ENCODE data around the gene ERBB4.

Gene ERBB4

GRCh38 chr2:212274215-212274614, 264.4 kb downstream of the ERBB4 start:
- H3K9ac ChIP-seq (ENCODE audit: low read depth in 1 of 2, low read length in 2 of 2), result no peak overlapping the region
- H3K9me3 ChIP-seq (ENCODE audit: control insufficient read depth in 2 of 2, low read length in 2 of 2), result no peaks in the 10 kb centered on the region
- no peaks in the 10 kb centered on the region for H3K4me1 ChIP-seq (ENCODE audit: control insufficient read depth in 2 of 2, insufficient read depth in 2 of 2, low read length in 2 of 2)
- H3K4me3 ChIP-seq (ENCODE audit: low read length in 2 of 2), result no peak overlapping the region
- no peak overlapping the region for H3K27ac ChIP-seq (ENCODE audit: low read depth in 2 of 2, low read length in 2 of 2)
- H3K36me3 ChIP-seq (ENCODE audit: control insufficient read depth in 2 of 2, insufficient read depth in 2 of 2, low read length in 2 of 2), result no peaks in the 10 kb centered on the region
- no peaks in the 10 kb centered on the region for H3K27me3 ChIP-seq (ENCODE audit: control insufficient read depth in 2 of 2, insufficient read depth in 2 of 2, low read length in 2 of 2)

GRCh38 chr2:212271583-212271982, 267.0 kb downstream of the ERBB4 start:
- Histone ChIP-seq H3K36me3 (ENCODE audit: control insufficient read depth in 2 of 2, insufficient read depth in 2 of 2, low read length in 2 of 2) (no peaks in the 10 kb centered on the region), H3K27me3 (ENCODE audit: control insufficient read depth in 2 of 2, insufficient read depth in 2 of 2, low read length in 2 of 2) (no peaks in the 10 kb centered on the region), H3K4me3 (ENCODE audit: low read length in 2 of 2) (no peak overlapping the region)

GRCh38 chr2:212269005-212269404, 269.6 kb downstream of the ERBB4 start:
- H3K36me3 ChIP-seq (ENCODE audit: control insufficient read depth in 2 of 2, insufficient read depth in 2 of 2, low read length in 2 of 2), result no peaks in the 10 kb centered on the region
- no peak overlapping the region for H3K9ac ChIP-seq (ENCODE audit: low read depth in 1 of 2, low read length in 2 of 2)
- no peaks in the 10 kb centered on the region for H3K27me3 ChIP-seq (ENCODE audit: control insufficient read depth in 2 of 2, insufficient read depth in 2 of 2, low read length in 2 of 2)
- no peak overlapping the region for H3K4me3 ChIP-seq (ENCODE audit: low read length in 2 of 2)
- H3K4me1 ChIP-seq (ENCODE audit: control insufficient read depth in 2 of 2, insufficient read depth in 2 of 2, low read length in 2 of 2), result no peaks in the 10 kb centered on the region
- H3K27ac ChIP-seq (ENCODE audit: low read depth in 2 of 2, low read length in 2 of 2), result no peak overlapping the region
- H3K9me3 ChIP-seq (ENCODE audit: control insufficient read depth in 2 of 2, low read length in 2 of 2), result no peaks in the 10 kb centered on the region

More at GRCh38 chr2:212271583-212271982, 267.0 kb downstream of the ERBB4 start:
- Histone ChIP-seq H3K9me3 (ENCODE audit: control insufficient read depth in 2 of 2, low read length in 2 of 2) (no peaks in the 10 kb centered on the region), H3K4me1 (ENCODE audit: control insufficient read depth in 2 of 2, insufficient read depth in 2 of 2, low read length in 2 of 2) (no peaks in the 10 kb centered on the region), H3K9ac (ENCODE audit: low read depth in 1 of 2, low read length in 2 of 2) (no peak overlapping the region), H3K27ac (ENCODE audit: low read depth in 2 of 2, low read length in 2 of 2) (no peak overlapping the region)

GRCh38 chr2:212266297-212266696, 272.3 kb downstream of the ERBB4 start:
- no peak overlapping the region for H3K4me3 ChIP-seq (ENCODE audit: low read length in 2 of 2)
- H3K9ac ChIP-seq (ENCODE audit: low read depth in 1 of 2, low read length in 2 of 2), result no peak overlapping the region
- no peaks in the 10 kb centered on the region for H3K27me3 ChIP-seq (ENCODE audit: control insufficient read depth in 2 of 2, insufficient read depth in 2 of 2, low read length in 2 of 2)
- no peaks in the 10 kb centered on the region for H3K9me3 ChIP-seq (ENCODE audit: control insufficient read depth in 2 of 2, low read length in 2 of 2)
- H3K27ac ChIP-seq (ENCODE audit: low read depth in 2 of 2, low read length in 2 of 2), result no peak overlapping the region
- no peaks in the 10 kb centered on the region for H3K4me1 ChIP-seq (ENCODE audit: control insufficient read depth in 2 of 2, insufficient read depth in 2 of 2, low read length in 2 of 2)
- H3K36me3 ChIP-seq (ENCODE audit: control insufficient read depth in 2 of 2, insufficient read depth in 2 of 2, low read length in 2 of 2), result no peaks in the 10 kb centered on the region

GRCh38 chr2:212265777-212266176, 272.8 kb downstream of the ERBB4 start:
- no peaks in the 10 kb centered on the region for H3K9me3 ChIP-seq (ENCODE audit: control insufficient read depth in 2 of 2, low read length in 2 of 2)
- no peak overlapping the region for H3K9ac ChIP-seq (ENCODE audit: low read depth in 1 of 2, low read length in 2 of 2)
- no peak overlapping the region for H3K4me3 ChIP-seq (ENCODE audit: low read length in 2 of 2)
- H3K27ac ChIP-seq (ENCODE audit: low read depth in 2 of 2, low read length in 2 of 2), result no peak overlapping the region
- H3K27me3 ChIP-seq (ENCODE audit: control insufficient read depth in 2 of 2, insufficient read depth in 2 of 2, low read length in 2 of 2), result no peaks in the 10 kb centered on the region
- no peaks in the 10 kb centered on the region for H3K36me3 ChIP-seq (ENCODE audit: control insufficient read depth in 2 of 2, insufficient read depth in 2 of 2, low read length in 2 of 2)
- H3K4me1 ChIP-seq (ENCODE audit: control insufficient read depth in 2 of 2, insufficient read depth in 2 of 2, low read length in 2 of 2), result no peaks in the 10 kb centered on the region

- H3K27ac ChIP-seq (ENCODE audit: low read depth in 2 of 2, low read length in 2 of 2), result no peak overlapping the region
- H3K36me3 ChIP-seq (ENCODE audit: control insufficient read depth in 2 of 2, insufficient read depth in 2 of 2, low read length in 2 of 2), result no peaks in the 10 kb centered on the region
- H3K27me3 ChIP-seq (ENCODE audit: control insufficient read depth in 2 of 2, insufficient read depth in 2 of 2, low read length in 2 of 2), result no peaks in the 10 kb centered on the region
- no peaks in the 10 kb centered on the region for H3K9me3 ChIP-seq (ENCODE audit: control insufficient read depth in 2 of 2, low read length in 2 of 2)
- H3K4me1 ChIP-seq (ENCODE audit: control insufficient read depth in 2 of 2, insufficient read depth in 2 of 2, low read length in 2 of 2), result no peaks in the 10 kb centered on the region
- H3K4me3 ChIP-seq (ENCODE audit: low read length in 2 of 2), result no peak overlapping the region
- no peak overlapping the region for H3K9ac ChIP-seq (ENCODE audit: low read depth in 1 of 2, low read length in 2 of 2)
These were observed 274.4 kb downstream of the ERBB4 start for GRCh38 chr2:212264187-212264586.

- Histone ChIP-seq H3K27me3 (ENCODE audit: control insufficient read depth in 2 of 2, insufficient read depth in 2 of 2, low read length in 2 of 2) (no peaks in the 10 kb centered on the region), H3K9ac (ENCODE audit: low read depth in 1 of 2, low read length in 2 of 2) (no peak overlapping the region), H3K36me3 (ENCODE audit: control insufficient read depth in 2 of 2, insufficient read depth in 2 of 2, low read length in 2 of 2) (no peaks in the 10 kb centered on the region), H3K9me3 (ENCODE audit: control insufficient read depth in 2 of 2, low read length in 2 of 2) (no peaks in the 10 kb centered on the region), H3K27ac (ENCODE audit: low read depth in 2 of 2, low read length in 2 of 2) (no peak overlapping the region), H3K4me3 (ENCODE audit: low read length in 2 of 2) (no peak overlapping the region), H3K4me1 (ENCODE audit: control insufficient read depth in 2 of 2, insufficient read depth in 2 of 2, low read length in 2 of 2) (no peaks in the 10 kb centered on the region)
These were observed 279.4 kb downstream of the ERBB4 start for GRCh38 chr2:212259226-212259625.

GRCh38 chr2:212254339-212254738, 284.3 kb downstream of the ERBB4 start:
- no peaks in the 10 kb centered on the region for H3K4me1 ChIP-seq (ENCODE audit: control insufficient read depth in 2 of 2, insufficient read depth in 2 of 2, low read length in 2 of 2)
- H3K4me3 ChIP-seq (ENCODE audit: low read length in 2 of 2), result no peak overlapping the region
- H3K27ac ChIP-seq (ENCODE audit: low read depth in 2 of 2, low read length in 2 of 2), result no peak overlapping the region
- no peaks in the 10 kb centered on the region for H3K9me3 ChIP-seq (ENCODE audit: control insufficient read depth in 2 of 2, low read length in 2 of 2)
- H3K27me3 ChIP-seq (ENCODE audit: control insufficient read depth in 2 of 2, insufficient read depth in 2 of 2, low read length in 2 of 2), result no peaks in the 10 kb centered on the region
- H3K9ac ChIP-seq (ENCODE audit: low read depth in 1 of 2, low read length in 2 of 2), result no peak overlapping the region
- no peaks in the 10 kb centered on the region for H3K36me3 ChIP-seq (ENCODE audit: control insufficient read depth in 2 of 2, insufficient read depth in 2 of 2, low read length in 2 of 2)

GRCh38 chr2:212249451-212249850, 289.2 kb downstream of the ERBB4 start:
- Histone ChIP-seq H3K36me3 (ENCODE audit: control insufficient read depth in 2 of 2, insufficient read depth in 2 of 2, low read length in 2 of 2) (no peaks in the 10 kb centered on the region), H3K27me3 (ENCODE audit: control insufficient read depth in 2 of 2, insufficient read depth in 2 of 2, low read length in 2 of 2) (no peaks in the 10 kb centered on the region), H3K9ac (ENCODE audit: low read depth in 1 of 2, low read length in 2 of 2) (no peak overlapping the region), H3K27ac (ENCODE audit: low read depth in 2 of 2, low read length in 2 of 2) (no peak overlapping the region), H3K4me1 (ENCODE audit: control insufficient read depth in 2 of 2, insufficient read depth in 2 of 2, low read length in 2 of 2) (no peaks in the 10 kb centered on the region), H3K4me3 (ENCODE audit: low read length in 2 of 2) (no peak overlapping the region), H3K9me3 (ENCODE audit: control insufficient read depth in 2 of 2, low read length in 2 of 2) (no peaks in the 10 kb centered on the region)

GRCh38 chr2:212245880-212246279, 292.7 kb downstream of the ERBB4 start:
- Histone ChIP-seq H3K4me1 (ENCODE audit: control insufficient read depth in 2 of 2, insufficient read depth in 2 of 2, low read length in 2 of 2) (no peaks in the 10 kb centered on the region), H3K36me3 (ENCODE audit: control insufficient read depth in 2 of 2, insufficient read depth in 2 of 2, low read length in 2 of 2) (no peaks in the 10 kb centered on the region), H3K27ac (ENCODE audit: low read depth in 2 of 2, low read length in 2 of 2) (no peak overlapping the region), H3K9me3 (ENCODE audit: control insufficient read depth in 2 of 2, low read length in 2 of 2) (no peaks in the 10 kb centered on the region), H3K4me3 (ENCODE audit: low read length in 2 of 2) (no peak overlapping the region), H3K9ac (ENCODE audit: low read depth in 1 of 2, low read length in 2 of 2) (no peak overlapping the region), H3K27me3 (ENCODE audit: control insufficient read depth in 2 of 2, insufficient read depth in 2 of 2, low read length in 2 of 2) (no peaks in the 10 kb centered on the region)

- Histone ChIP-seq H3K9ac (ENCODE audit: low read depth in 1 of 2, low read length in 2 of 2) (no peak overlapping the region), H3K9me3 (ENCODE audit: control insufficient read depth in 2 of 2, low read length in 2 of 2) (no peaks in the 10 kb centered on the region), H3K27ac (ENCODE audit: low read depth in 2 of 2, low read length in 2 of 2) (no peak overlapping the region)
These were observed 295.9 kb downstream of the ERBB4 start for GRCh38 chr2:212242724-212243123.

More at GRCh38 chr2:212242724-212243123, 295.9 kb downstream of the ERBB4 start:
- no peaks in the 10 kb centered on the region for H3K27me3 ChIP-seq (ENCODE audit: control insufficient read depth in 2 of 2, insufficient read depth in 2 of 2, low read length in 2 of 2)
- H3K4me1 ChIP-seq (ENCODE audit: control insufficient read depth in 2 of 2, insufficient read depth in 2 of 2, low read length in 2 of 2), result no peaks in the 10 kb centered on the region
- H3K4me3 ChIP-seq (ENCODE audit: low read length in 2 of 2), result no peak overlapping the region
- no peaks in the 10 kb centered on the region for H3K36me3 ChIP-seq (ENCODE audit: control insufficient read depth in 2 of 2, insufficient read depth in 2 of 2, low read length in 2 of 2)

All from mucosa of rectum (tissue), 2 donors.